Stimulated activated CD4-positive, alpha-beta T cell treated with anti-CD3 and anti-CD28 coated beads, Interleukin-1b, Interleukin-23, amount 100 ng/mL, for 1 hour (primary cell): Measurements from ENCODE around the gene PCMT1.
"Not testable (repeated sequence)": the region's sequence is repeated elsewhere in the genome, so short reads cannot be mapped to it uniquely, and the experiment has no call there.

Source experiments
- DNase-seq, 2 donors: peaks; one replicate each; pipeline ENCODE4 v3.0.0-alpha.2; 2020; ENCODE audit warnings: low read depth in 2 of 2

The PCMT1 gene

DNA sequence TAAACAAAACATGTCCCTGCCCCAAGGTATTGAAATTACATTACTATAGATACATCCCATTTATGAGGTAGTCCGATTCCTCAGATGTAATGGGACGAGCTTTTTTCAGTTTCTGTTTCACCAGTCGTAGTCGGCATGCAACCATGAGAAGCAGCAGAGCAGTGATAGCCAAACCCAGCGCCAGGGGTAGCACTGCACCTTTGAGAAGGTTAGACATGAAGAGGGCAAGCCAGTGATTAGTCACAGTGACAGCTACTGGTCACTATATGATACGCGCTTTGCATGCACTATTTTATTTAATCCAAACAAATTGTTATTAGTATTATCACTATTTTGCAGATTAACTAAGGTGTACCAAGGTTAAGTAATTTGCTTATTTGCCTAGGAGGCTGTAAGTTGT lies 71.0 kb downstream of the PCMT1 start:
- DNase-seq: no peak

DNA sequence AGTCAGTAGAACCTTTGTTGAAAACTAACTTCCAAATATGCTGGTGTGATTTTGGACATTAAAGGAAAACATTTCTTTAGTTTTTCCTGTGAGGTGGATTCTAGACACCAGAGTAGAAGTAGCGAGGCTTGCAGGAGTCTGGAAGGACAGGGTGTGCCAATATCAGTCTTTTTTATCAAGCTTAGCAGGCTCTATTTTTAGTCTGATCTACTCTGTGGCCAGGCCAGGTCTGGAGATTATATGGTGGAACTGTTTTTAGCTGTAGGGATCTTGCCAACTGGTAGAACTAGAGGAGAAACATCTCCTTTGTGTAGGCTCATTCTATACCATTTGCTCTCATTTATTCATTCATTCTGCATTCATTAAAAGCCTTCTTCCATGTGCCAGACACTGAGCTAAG lies 72.0 kb downstream of the PCMT1 start:
- no peak for DNase-seq

DNA sequence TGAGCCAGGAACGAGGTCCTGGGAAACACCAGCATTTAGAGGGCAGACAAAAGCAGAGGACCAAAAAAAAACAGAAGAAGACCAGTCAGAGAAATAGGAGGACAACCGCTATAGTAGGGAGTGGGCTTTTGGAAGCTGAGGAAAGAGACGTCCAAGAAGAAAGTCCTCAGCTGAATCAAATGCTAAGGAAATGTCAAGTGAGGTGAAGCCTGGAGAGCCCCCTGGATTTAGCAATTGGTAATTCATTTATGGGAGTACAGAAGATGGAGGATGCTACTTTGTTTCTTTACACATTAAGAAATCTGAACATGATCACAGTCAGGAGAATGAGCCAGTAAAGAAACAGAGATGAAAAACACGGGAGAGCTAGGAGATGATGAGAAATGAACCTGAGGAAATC lies 73.5 kb downstream of the PCMT1 start:
- DNase-seq: no peak

DNA sequence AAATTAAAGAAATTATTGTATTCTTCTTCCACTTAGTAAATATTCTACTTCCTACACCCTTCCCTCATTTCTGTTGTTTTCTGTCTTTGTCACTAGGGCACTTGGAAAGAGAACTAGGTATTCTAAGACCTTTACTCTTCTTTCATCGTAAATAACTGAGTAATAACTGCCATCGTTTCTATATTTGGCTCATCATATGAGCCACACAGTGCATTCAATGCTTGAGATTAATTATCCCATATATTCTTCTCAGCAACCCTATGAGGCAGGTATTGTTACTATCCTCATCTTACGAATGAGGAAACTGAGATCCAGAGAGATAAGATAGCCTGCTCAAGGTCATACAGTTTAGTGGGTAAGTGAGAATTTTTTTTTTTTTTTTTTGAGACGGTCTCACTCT lies 75.8 kb downstream of the PCMT1 start:
- DNase-seq: no peak

DNA sequence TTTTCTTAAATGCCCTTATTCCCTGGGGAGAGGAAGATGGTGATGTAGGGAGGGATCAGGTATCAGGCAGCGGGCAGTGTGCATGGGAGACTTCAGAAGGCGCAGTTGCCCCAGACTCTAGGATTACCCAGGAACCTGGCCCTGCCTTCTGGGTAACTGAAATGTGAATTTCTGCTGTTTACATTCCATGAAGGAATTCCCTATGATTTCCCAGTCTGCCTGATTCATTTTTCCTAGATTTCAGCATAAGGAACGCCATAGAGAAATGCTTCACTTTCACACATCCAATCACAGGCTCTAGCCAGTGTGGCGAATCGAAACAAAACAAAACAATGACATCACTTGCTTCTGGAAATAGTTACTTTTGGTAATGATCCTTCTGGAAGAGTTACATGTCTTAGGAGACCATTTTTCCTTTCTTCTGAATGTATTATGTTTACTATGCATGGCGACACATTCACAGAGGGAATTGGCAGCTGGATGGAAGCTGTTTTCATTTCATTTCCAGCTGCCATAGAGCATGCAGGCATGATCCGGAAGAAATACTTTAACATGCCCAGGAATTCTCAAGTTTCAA lies 81.3 kb downstream of the PCMT1 start:
- no peak for DNase-seq

DNA sequence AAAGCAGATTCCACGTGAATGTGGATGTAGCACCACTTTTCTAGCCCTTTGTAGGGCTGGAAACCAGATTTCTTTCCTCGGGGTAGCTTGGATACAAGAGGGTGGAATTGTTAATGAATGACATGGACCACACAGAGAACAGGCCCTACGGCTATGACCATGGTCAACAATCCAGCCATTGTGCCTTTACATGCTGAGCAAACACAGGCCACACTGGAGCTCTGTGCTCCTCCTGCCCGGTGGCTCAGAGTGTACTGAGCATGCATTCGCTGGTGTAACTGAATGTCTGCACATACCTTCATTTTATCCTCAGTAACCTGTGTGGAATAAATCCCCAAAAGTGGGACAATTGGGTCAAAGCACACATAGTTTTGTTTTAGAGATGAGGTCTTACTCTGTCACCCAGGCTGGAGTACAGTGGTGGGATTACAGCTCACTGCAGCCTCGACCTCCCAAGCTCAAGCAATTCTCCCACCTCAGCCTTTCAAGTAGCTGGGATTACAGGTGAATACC lies 81.8 kb downstream of the PCMT1 start:
- DNase-seq: no peak

DNA sequence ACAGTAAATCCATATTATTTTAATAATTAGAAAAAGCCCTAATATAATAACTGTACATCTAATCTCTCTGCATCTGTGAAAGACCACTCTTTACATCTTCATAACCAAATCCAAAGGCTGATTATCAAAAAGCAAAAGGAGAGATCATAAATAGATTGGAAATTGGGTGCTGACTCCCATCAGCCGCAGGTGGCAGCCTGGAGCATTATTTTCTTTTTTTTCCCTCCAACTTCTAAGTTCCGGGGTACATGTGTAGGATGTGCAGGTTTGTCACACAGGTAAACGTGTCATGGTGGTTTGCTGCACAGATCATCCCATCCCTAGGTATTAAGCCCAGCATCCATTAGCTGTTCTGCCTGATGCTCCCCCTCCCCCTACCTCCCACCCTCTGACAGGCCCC lies 84.1 kb downstream of the PCMT1 start:
- no peak for DNase-seq

DNA sequence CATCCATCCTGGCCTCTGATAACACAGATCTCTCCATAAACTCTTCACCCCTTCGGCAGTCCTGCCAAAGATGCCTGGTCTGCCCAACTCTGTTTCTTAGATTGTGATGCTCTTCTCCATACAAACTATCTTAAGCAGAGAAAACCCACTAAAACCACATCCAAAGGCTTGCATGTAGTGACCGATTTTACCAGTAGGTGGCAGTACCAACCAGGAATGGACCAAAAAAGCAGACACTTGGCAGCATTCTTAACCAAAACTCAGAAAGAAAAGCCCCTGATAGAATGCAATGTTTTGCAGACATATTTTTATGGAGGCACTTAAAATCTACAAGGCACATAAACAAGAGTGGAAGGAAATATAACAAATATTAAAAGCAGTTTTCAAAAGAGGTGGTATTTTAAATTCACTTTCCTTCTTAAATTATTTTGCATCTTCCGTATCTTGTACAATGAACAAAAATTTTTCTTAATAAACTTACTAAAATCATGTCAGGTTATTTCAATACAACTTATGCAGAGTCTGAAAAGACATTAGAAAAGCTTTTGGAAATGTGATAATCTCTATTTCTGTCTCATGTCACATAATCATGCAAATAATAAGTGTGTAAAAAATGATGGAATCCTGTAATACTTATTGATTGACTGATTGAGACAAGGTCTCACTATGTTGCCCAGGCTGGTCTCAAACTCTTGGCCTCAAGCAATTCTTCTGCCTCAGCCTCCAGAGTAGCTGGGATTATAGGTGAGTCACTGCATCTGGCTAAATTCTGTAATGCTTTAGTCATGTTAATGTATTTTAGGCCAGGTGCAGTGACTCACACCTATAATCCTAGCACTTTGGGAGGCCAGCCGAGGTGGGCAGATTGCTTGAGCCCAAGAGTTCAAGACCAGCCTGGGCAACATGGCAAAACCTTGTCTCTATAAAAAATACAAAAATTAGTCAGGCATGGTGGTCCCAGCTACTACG lies 85.3 kb downstream of the PCMT1 start:
- peak; percentile 51 to 52 for DNase-seq

DNA sequence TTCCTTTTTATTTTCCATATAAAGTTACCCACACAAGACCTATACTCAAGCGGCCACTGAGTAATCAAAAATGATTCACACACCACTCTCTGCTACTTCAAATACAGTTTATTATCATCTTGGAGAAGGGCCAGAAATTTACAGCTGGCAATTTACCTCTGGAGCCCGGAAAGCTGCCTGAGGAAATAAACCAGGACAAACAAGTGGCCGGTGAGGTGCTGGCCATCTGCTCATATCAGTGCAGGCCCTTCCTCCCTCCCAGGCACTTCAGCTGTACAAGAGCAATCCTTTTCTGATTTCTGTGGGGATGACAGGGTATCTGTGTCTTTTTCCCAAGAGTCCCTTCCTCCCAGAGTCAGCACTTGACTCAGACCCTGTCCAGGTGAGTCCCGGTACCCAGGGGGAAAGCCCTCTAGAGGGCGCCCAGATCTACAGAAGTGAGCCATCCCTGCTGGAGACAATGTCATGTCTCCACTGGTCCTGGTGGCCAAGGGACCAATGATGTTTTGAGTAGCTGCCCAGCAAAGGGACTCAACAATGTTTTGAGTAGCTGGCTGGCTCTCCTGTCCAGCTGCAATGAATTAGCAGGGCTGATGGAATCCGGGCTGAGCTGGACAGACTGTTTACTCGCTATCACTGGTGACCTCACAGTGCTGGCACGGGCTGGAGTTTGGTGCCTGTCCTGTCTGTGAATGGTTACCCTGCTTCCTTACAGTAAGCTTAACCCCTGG lies 91.0 kb downstream of the PCMT1 start:
- DNase-seq: no peak

DNA sequence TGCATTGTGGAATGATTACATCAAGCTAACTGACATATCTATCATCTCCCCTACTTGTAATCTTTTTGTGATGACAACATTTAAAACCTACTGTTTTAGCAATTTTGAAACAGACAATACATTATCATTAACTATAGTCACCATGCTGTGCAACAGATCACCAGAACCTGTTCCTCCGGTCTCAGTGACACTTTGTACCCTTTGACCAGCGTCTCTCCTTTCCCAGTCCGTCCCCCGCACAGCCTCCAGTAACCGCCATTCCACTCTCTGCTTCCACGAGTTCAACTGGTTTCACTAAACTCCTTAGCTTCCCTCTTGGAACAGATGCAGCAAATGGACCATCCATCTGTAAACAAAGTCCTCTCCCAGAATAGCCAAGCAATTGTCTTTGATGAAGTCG lies 92.8 kb downstream of the PCMT1 start:
- no peak for DNase-seq

DNA sequence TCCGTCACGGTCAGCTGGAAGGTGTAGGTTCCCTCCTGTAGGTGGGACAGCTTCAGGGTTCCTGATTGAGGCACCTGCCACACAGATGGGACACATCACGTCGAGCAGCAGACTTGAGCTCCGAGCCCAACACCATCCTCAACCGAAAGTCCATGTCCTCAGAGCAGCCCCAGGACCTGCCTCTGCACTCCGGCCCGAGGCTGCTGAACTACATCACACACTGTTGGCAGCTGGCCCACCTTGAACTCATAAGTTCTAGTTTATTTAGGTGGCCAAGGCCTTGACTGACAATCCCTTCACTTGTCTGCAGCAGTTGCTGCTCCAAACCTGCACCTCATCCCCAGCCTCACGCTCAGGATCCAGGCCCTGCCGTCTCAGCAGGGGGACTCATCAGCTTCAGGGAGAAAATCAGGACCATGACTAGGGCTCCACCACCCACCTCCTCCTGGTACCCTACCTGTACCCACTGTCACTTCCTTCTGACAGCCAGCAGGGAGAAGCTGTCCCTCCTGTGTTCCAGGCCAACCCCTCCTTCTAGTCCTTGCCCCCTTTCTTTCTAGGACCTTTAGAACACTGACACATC lies 93.6 kb downstream of the PCMT1 start:
- DNase-seq: no peak

DNA sequence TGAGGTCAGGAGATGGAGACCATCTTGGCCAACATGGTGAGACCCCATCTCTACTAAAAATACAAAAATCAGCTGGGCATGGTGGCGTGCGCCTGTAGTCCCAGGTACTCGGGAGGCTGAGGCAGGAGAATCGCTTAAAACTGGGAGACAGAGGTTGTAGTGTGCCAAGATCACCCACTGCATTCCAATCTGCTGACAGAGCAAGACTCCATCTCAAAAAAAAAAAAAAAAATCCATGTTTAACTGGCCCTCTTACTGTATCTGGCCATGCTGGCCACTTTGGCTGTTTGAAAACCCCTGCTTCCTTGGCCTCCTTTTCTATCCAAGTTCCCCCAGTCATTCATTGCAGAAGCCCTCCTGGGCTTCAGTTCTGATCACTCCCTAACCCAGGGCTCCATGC lies 94.5 kb downstream of the PCMT1 start:
- not testable (repeated sequence) for DNase-seq

DNA sequence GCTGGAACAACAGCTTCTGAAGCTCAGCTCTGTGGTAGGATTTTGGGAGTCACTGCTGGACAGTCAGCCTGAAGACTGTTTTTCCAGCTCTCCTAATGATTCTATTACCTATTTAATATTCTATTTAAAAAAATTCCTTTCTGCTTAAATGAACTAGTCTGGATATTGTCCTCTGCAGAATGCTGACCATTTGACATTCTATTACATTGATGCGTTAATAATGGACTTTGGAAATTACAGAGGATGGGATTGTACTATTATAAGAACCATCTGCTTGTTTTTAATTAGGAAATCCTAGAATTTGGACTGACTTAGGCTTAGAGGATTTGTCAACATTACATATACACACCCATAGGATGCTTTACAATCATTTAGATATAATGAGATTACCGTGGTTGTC lies 94.9 kb downstream of the PCMT1 start:
- DNase-seq: no peak

DNA sequence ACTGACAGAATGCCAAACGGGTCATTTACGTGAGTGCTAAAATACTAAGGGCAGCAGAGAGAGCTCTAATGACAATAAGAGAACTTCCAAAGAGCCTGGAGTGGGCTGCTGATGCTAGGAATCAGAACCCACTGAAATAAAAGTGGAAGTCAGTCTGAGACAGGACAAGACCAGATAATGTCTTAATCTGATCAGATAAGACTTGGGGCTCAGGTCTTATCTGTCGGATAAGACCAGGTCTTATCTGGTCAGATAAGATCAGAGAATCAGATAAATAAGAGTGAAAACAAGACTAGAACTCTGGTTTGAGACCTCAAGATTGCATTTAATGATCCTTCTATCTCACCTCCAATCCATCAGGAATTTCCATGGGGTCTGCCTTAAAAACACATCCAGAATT lies 96.0 kb downstream of the PCMT1 start:
- no peak for DNase-seq

DNA sequence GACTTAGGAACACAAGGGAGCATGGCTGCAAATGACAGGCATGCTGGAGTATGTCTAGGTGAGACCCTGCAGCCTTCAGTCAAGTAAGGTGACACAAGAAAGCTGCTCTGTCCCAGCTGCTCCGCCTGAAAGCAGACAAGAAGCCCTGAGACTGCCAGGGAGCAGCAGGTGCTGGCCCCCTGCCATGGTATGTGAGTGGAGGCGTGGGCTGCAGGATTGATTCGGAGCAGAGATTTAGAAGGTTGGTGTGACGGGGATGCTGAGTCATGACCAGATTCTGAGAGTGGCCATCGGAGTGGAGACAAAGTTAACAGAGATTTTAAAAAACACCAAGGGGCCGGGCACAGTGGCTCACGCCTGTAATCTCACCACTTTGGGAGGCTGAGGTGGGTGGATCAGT lies 96.8 kb downstream of the PCMT1 start:
- DNase-seq: no peak

DNA sequence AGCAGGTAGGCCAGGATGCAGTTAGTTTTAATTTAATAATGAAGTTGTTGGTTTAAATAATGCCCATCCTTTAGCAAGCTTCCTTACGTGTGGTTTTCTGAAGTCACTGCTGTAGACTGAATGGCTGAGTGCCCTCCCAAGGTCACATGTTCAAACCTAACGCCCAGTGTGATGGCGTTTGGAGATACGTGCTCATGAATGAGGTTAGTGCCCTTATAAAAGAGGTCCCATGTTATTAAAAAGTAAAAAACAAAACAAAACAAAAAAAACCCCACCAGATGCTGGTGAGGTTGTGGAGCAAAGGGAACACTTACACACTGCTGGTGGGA lies 98.4 kb downstream of the PCMT1 start:
- DNase-seq: no peak

DNA sequence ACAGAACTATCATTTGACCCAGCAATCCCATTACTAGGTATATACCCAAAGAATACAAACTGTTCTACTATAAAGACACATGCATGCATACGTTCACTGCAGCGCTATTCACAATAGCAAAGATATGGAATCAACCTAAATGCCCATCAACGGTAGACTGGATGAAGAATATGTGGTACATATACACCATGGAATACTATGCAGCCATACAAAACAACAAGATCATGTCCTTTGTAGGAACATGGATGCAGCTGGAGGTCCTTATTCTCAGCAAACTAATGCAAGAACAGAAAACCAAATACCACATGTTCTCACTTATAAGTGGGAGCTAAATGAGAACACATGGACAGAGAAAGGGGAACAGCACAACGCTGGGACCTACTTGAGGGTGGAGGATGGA lies 98.8 kb downstream of the PCMT1 start:
- DNase-seq: not testable (repeated sequence)

DNA sequence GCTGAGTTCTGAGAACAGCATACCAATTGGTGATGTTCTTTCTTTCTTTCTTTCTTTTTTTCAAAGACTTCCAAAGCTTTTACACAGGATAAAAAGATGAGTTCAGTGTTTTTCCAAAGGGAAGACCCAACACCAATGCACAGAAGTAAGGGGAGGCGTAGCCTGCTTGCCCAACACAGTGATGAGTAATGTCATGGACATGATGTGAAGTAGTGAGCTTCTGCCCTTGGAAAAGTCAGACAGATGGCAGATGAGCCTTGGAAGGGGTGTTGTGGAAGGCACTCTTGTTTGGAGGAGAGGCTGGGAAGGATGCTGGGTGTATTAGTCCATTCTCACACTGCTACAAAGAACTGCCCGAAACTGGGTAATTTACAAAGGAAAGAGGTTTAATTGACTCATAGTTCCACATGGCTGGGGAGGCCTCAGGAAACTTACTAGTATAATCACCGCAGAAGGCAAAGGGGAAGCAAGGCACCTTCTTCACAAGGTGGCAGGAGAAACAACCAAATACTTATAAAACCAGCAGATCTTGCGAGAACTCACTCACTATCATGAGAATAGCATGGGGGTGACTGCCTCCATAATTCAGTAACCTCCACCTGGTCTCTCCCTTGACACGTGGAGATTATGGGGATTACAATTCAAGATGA lies 102.0 kb downstream of the PCMT1 start:
- no peak for DNase-seq

DNA sequence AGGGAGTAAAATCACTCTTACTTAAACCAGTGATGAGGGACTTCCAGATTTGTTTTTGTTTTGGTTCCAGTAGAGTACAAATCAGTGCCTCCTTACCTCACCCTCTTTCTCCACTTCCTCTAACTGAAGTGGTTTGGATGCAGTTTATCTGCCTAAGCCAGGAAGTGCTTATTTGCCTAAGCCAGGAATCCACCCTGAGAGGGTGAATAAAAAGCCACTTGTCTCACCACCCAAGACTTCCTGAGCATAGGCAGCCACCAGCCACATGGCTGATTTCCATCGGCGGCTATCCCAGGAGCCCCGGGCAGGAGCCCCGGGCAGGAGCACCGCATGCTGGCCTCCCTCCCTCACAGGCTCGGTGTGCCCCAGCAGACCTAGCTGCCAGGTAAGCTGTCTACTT lies 102.6 kb downstream of the PCMT1 start:
- DNase-seq: no peak

DNA sequence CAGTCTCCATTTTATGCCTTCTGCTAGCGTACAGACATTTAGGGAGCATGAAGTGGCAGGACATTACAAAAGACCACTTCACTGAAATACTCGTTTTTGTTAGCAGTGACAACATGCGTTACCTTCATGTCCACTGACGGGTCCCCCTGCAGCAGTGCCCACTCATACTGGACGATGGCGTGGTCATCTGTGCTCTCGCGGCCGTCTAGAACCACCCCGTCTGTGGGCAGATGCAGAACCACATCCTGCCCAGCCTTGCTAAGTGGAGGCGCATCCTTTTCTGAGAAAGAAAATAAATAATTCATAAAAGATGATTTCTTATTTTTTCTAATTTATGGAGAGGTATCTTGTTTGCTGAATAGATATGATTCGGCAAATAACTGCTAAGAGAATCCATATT lies 103.3 kb downstream of the PCMT1 start:
- no peak for DNase-seq

DNA sequence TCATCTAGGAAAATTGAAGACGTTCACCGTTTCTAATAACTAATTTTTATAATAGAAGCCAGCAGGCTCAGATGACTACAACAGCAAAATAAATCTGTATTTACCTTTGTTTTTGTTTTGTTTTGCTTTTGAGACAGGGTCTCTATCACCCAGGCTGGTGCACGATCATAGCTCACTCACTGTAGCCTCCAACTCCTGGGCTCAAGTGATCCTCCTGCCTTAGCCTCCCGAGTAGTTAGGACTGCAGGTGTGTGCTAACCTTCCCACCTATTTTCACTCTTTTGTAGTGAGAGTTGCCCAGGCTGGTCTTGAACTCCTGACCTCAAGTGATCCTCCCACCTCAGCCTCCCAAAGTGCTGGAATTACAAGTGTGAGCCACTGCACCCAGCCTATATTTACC lies 104.5 kb downstream of the PCMT1 start:
- not testable (repeated sequence) for DNase-seq

DNA sequence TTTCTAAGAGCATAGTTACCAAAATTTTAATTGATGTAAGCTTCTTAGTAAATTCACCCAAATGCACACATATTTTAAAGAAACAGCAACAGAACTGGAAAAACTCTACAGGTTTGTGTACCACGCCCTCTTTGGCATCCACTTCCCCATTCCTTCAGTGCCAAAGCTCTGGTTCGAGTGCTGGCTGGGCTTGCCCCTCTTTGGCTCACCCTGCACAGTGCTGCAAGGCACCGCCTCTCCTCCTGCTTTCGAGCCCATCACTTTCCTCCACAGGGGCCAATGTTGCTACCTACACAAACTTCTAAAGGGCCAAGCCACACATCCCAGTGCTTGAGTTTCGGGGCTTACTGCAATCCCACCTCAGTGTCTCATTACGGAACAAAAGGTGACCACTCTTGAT lies 105.0 kb downstream of the PCMT1 start:
- DNase-seq: no peak
